Breast epithelium (tissue), 4 donors: ENCODE measurements around the gene FKBP14. TPM values are rescaled to one million over a fixed set of nuclear protein-coding genes. Genes with fewer than 3 reads are reported as not detected.

Experiments used
- DNase-seq, 2 donors: peaks; one replicate each; pipeline ENCODE4 v3.0.0-alpha.2; 2019; ENCODE audit warnings: low spot score in 2 of 2
- H3K27ac ChIP-seq, 2 donors: fragments of 200-600 bp; sonication (generic) in 1 of 2; one replicate each; pipeline ENCODE4 v1.5.1; 2016 to 2019; ENCODE audit warnings: mild to moderate bottlenecking in 1 of 2
- H3K27me3 ChIP-seq, 2 donors: fragments of 200-600 bp; sonication (generic) in 1 of 2; one replicate each; pipeline versions ENCODE4 v1.5.1 to v1.6.0; 2017 to 2019; ENCODE audit warnings: control low read depth in 1 of 2, mild to moderate bottlenecking in 1 of 2
- H3K36me3 ChIP-seq: fragments of 200-600 bp; one replicate; pipeline ENCODE4 v1.5.1; 2019
- H3K4me1 ChIP-seq, 2 donors: fragments of 200-600 bp; sonication (generic); one replicate each; pipeline ENCODE4 v1.5.1; 2016 to 2019; ENCODE audit warnings: control low read depth in 1 of 2
- H3K4me3 ChIP-seq, 3 donors: fragments of 200-600 bp; sonication (generic); 1 replicate in 2 of 3; 2 replicates in 1 of 3; pipeline ENCODE4 v1.5.1; 2016 to 2019; ENCODE audit warnings: mild to moderate bottlenecking in 3 of 3, moderate library complexity in 2 of 3
- H3K9me3 ChIP-seq, 2 donors: fragments of 200-600 bp; sonication (generic) in 1 of 2; one replicate each; pipeline ENCODE4 v1.5.1; 2016 to 2019; ENCODE audit warnings: control low read depth in 1 of 2
- CTCF ChIP-seq, 3 donors: fragments of 450-650 bp; IDR thresholded peaks; one replicate each; pipeline ENCODE4 v1.5.1; 2016 to 2017; ENCODE audit warnings: antibody characterized with exemption in 3 of 3, mild to moderate bottlenecking in 3 of 3, moderate library complexity in 3 of 3
- POLR2A ChIP-seq: fragments of 450-650 bp; IDR thresholded peaks from one replicate; pipeline ENCODE4 v1.6.1; 2016; ENCODE audit warnings: antibody characterized with exemption, mild to moderate bottlenecking, moderate library complexity
- POLR2AphosphoS5 ChIP-seq, 3 donors: sonication (generic); formaldehyde crosslinking; IDR thresholded peaks; one replicate each; pipeline ENCODE4 v1.6.1; 2017; ENCODE audit warnings: antibody characterized with exemption in 3 of 3
- intact Hi-C: fragments of 100-400 bp; cut with DNase I; formaldehyde crosslinking; loops from one replicate; pipeline ENCODE4 v1.15.1; 2023; ENCODE audit warnings: low total_unique reads
- total RNA-seq, 3 donors: library from RNA; depleted of rRNA; stranded (reverse); fragments of >200 nt; gene quantifications; one replicate each; pipeline ENCODE4 v1.1.0, GENCODE V29; 2016

FKBP14 gene
- total RNA-seq, 3 donors from 2014 or later, result 3.8 to 13.0 (median 9.5) TPM

- no peaks in the 10 kb centered on the region for H3K27me3 ChIP-seq
- no peaks in the 10 kb centered on the region for H3K4me1 ChIP-seq
- intact Hi-C loops, result no loop called here
- no peak for DNase-seq
- no peaks in the 10 kb centered on the region for H3K9me3 ChIP-seq
- no peak overlapping the region for H3K27ac ChIP-seq
- no peaks in the 10 kb centered on the region for H3K36me3 ChIP-seq
- TF ChIP-seq POLR2AphosphoS5 (IDR thresholded peaks at IDR 0.05) (no peak), POLR2A (no peak), CTCF (IDR thresholded peaks at IDR 0.05) (no peak)
- no peak overlapping the region for H3K4me3 ChIP-seq
Observed at GRCh38 chr7:30069096-30069867, 42.8 kb upstream of the FKBP14 start.

GRCh38 chr7:30068117-30068516, 41.6 kb upstream of the FKBP14 start:
- peak overlapping the region; percentile 43 to 67 for H3K27ac ChIP-seq
- DNase-seq, result no peak

DNA sequence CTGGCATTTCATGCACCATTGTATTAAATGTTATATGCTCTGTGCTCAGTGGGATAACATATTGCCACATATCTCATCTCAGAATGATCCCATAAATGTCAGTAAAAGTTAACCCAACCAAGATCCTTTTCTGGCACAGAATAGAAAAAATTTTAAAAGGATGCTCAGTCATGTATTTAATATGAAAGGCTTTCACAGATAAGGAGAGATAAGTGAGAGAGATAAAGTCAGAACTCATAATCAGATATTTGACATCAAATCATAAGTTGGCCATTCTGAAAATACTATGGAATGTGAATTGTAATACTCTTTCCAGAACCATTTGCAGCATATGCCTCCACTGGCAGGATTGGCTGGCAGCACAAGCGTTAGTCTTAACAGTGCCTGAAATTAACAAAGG, 40.2 kb upstream of the FKBP14 start:
- intact Hi-C loops, result no loop called here
- no peak for TF ChIP-seq CTCF (IDR thresholded peaks at IDR 0.05)
- TF ChIP-seq POLR2A, result no peak
- TF ChIP-seq POLR2AphosphoS5 (IDR thresholded peaks at IDR 0.05), result no peak
- Histone ChIP-seq H3K9me3 (no peaks in the 10 kb centered on the region), H3K36me3 (no peaks in the 10 kb centered on the region), H3K4me1 (no peaks in the 10 kb centered on the region), H3K27me3 (no peaks in the 10 kb centered on the region), H3K27ac (no peak overlapping the region), H3K4me3 (no peak overlapping the region)
- no peak for DNase-seq

More at GRCh38 chr7:30068117-30068516, 41.6 kb upstream of the FKBP14 start:
- intact Hi-C loops, result no loop called here
- Histone ChIP-seq H3K27me3 (no peaks in the 10 kb centered on the region), H3K36me3 (no peaks in the 10 kb centered on the region), H3K4me1 (no peaks in the 10 kb centered on the region), H3K4me3 (no peak overlapping the region), H3K9me3 (no peaks in the 10 kb centered on the region)
- no peak for TF ChIP-seq POLR2A
- TF ChIP-seq POLR2AphosphoS5 (IDR thresholded peaks at IDR 0.05), result peak in 1 of 3 donors; percentile 20
- TF ChIP-seq CTCF (IDR thresholded peaks at IDR 0.05), result no peak

- Histone ChIP-seq H3K4me3 (no peak overlapping the region), H3K4me1 (no peaks in the 10 kb centered on the region), H3K27me3 (no peaks in the 10 kb centered on the region), H3K27ac (no peak overlapping the region), H3K36me3 (no peaks in the 10 kb centered on the region), H3K9me3 (no peaks in the 10 kb centered on the region)
- DNase-seq, result no peak
- intact Hi-C loops, result no loop called here
- TF ChIP-seq POLR2AphosphoS5 (IDR thresholded peaks at IDR 0.05), result no peak
Observed at GRCh38 chr7:30065746-30066145, 39.2 kb upstream of the FKBP14 start.

GRCh38 chr7:30062587-30062986, 36.1 kb upstream of the FKBP14 start:
- TF ChIP-seq POLR2A, result no peak
- TF ChIP-seq CTCF (IDR thresholded peaks at IDR 0.05), result peak in 2 of 3 donors; percentile 30 to 39
- TF ChIP-seq POLR2AphosphoS5 (IDR thresholded peaks at IDR 0.05), result no peak
- H3K4me1 ChIP-seq, result no peaks in the 10 kb centered on the region
- no peaks in the 10 kb centered on the region for H3K27me3 ChIP-seq
- H3K9me3 ChIP-seq, result no peaks in the 10 kb centered on the region
- DNase-seq, result no peak
- intact Hi-C loops, result no loop called here
- no peaks in the 10 kb centered on the region for H3K36me3 ChIP-seq
- H3K4me3 ChIP-seq, result no peak overlapping the region
- H3K27ac ChIP-seq, result no peak overlapping the region
